Activated CD8-positive, alpha-beta memory T cell treated with anti-CD3 and anti-CD28 coated beads for 1 hour (primary cell): ENCODE data around the gene ZFYVE28.

Experiments used
- DNase-seq, 2 donors: peaks; one replicate each; pipeline ENCODE4 v3.0.0-alpha.2; 2020; ENCODE audit warnings: low read depth in 1 of 2; ENCODE audit errors: extremely low read depth in 1 of 2

The ZFYVE28 gene

DNA sequence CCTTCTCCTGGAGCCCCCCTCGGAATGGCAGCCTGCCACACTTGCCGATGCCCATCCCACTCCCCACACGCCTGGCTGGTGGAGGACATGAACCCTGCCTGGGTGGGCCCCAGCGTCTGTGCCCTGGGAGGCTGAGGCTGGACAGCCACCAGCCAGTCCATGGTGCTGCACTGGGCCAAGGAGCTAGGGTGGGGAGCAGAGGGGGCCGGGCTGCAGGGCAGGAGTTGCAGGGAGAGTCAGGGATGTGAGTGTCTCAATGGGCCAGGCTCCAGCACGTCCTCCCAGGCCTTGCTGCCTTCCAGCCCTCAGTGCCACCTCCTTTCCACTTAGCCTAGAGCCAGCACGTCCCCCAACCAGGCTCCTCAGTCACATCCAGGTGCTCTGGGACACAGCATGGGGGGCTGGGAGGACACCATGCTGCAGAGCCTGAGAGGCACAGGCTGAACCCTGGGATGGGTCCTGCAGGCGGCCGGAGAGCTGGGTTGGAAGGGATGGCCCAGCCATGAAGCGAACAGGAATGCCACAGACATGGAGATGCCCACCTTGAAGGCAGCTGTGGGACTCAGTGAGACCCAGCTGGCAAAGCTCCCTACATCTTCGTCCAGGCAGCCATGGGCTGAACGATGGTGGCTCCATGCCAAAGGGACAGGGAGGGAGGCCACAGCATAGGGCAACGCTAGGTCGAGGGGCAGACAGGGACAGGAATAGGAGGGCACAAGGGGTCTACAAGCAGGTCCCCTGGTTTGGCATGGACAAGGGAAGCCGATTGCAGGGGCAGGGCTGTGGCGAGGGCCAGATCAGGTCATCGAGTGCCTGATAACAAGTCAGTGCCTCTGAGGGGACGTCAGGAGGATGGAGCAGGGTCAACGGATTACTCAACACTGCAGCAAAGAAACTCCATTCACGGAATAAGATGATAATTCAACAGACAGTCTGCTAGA is 126.5 kb downstream of the ZFYVE28 start:
- DNase-seq, result no peak

DNA sequence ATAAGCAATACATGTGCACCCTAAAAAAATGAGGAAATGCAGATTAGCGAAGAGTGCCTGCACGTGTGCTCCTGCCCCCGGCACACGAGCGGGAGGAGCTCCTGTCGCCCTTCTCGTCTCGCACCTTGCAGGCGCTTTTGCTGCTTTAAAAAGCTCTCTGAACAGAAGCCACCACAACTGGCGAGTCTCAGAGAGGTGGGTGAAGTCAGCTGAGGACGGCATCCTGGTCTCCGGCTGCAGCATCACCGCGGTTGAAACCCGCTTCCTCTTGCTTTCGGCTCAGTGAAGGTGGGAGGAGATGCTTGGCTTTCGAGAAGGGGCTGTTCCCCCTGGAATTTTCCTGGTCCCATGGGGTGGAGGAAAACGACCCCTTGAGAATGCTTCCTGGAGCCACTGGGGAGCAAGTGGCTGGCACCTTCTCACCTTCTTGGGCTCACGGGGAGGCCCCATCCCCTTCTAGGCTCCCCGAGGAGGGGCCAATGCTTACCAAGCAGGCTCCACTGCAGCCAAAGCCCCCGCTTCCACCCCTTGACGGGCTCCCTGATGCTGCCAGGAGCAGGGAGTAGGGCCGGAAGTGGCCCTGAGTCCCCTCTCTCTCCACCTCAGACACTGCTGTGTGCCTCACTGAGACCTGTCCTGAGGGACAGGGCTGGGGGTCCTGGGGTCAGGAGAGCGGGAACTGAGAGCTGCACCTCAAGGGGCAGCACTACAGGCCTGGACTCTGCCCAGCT is 127.3 kb downstream of the ZFYVE28 start:
- peak; percentile 46 to 71 for DNase-seq

DNA sequence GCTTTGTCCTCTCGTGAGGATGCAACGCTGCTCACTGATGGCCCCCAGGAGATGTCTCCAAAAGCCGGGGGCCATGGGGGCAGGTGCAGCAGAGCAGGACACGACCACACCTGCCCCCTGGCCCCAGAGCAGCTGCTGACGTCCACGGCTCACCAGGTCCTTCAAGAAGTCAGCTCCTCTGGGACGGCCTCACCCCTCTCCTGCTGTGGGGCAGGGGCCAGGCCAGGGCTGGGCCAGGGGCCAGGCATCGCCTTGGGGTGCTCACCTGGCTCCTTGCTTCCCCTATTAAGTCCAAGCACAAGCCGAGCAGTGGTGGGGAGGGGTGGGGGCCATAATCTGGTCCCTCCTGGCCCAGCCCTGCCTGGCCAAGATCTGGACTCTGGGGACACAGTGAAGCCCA is 128.0 kb downstream of the ZFYVE28 start:
- DNase-seq, result no peak

DNA sequence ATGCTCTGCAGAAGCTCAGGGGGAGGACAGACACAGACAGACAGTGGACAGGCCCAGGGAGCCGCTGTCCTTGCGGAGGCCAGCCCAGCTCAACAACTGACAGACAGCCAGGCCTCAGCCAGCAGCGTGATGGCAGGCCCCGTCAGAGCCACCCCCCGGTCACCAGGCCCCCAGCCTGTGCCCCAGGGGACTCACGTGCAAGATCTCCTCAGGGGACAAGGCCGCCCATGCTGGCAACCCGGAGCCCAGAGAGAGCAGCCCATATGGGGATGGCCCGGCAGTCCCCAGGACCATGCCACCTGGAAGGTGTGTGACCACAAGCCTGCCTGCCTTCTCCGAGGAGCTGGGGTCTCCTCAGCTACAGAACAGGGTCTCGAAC is 128.5 kb downstream of the ZFYVE28 start:
- no peak for DNase-seq

DNA sequence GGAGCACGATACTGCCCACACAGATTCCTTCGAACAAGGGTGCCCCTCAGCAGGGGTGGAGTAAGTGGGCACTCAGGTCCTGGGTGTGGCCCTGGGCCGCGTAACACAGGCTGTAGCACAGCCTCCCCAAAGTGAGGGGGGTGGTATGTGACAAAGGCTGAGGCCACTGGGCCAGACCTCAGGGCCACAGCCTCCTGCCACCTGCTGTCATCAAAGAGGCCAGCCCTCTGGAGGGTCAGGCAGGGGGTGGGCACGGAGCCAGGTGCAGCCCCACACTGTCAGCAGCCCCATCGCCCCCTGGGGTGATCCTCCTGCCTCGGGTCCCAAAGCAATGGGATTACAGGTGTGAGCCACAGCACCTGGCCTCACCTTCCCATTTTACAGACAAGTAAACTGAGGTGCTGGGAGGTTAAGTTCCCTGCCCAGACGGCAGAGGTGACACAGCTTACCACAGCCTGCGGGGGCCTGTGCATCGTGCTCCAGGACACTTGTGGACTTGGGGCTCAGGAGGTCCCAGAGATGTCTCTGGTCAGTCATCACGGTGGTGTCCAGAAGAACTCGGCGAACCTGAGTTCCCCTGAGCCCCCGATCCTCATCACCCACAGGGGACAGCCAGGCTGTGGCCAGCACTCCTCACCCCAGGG is 129.0 kb downstream of the ZFYVE28 start:
- DNase-seq, result no peak

DNA sequence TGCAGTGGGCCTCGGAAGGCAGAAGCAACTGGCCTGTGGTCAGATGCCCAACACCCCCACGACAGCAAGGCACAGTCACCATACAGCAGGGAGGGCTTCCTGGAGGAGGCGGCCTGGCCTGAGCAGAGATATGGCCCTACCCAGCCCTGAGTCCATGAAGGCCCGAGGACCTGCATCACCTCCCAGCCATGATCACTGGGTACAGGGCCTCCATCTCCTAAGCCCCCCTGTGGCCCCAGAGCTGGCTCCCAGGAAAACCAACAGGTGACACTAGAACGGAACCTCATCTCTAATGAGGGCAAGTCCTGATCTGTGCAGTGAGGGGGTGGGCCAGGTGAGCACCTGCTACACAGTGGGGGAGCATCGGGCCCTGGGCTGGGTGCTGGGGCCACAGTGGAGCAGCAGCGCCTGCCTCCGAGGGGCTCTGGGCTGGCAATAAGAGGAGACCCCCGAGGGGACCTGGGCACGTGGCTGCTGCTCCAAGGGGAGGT is 130.3 kb downstream of the ZFYVE28 start:
- DNase-seq, result no peak

DNA sequence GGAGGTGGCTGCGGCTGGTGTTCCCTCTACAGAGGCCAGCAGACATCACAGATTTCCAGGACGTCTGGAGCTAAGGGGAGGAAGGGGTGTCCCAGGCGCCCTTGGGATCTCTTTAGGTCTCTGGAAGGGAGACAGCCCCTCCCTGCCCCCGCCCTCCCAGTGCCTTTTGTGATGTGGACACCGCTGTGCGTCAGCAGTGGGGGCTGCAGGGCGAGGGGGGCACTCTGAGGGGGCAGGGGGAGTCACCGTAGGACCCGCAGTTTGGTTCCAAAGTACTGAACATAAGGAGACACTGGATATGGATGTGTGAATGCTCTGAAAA is 130.9 kb downstream of the ZFYVE28 start:
- no peak for DNase-seq

DNA sequence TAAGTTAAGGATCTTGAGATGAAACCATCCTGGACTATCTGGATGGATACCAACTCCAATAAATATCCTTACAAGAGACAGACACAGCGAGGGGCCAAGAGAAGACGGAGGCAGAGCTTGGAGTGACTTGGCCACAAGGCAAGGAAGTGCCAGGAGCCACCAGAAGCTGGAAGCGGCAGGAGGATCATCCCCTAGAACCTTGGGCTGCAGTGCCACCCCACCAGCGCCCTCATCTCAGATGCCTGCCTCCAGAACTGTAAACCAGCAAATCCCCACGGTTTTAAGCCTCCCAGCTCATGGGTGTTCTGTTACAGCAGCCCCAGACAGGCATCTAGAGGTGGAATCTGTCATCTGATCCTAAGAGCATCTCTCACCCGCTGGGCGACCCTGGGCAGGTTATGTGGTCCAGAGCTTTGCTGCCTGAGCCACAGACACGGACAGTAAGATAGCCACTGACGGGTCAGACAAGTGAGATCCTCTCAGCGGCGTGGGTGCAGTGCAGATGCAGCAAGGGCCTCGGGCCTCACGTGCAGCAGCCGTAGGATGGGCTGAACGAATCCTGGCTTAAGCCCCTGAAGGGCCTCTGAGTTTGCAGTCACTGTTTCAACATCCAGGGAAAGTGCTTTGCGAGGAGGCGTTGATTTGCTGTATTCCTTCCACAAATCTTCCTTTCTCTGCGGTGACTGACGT is 131.4 kb downstream of the ZFYVE28 start:
- DNase-seq, result no peak

DNA sequence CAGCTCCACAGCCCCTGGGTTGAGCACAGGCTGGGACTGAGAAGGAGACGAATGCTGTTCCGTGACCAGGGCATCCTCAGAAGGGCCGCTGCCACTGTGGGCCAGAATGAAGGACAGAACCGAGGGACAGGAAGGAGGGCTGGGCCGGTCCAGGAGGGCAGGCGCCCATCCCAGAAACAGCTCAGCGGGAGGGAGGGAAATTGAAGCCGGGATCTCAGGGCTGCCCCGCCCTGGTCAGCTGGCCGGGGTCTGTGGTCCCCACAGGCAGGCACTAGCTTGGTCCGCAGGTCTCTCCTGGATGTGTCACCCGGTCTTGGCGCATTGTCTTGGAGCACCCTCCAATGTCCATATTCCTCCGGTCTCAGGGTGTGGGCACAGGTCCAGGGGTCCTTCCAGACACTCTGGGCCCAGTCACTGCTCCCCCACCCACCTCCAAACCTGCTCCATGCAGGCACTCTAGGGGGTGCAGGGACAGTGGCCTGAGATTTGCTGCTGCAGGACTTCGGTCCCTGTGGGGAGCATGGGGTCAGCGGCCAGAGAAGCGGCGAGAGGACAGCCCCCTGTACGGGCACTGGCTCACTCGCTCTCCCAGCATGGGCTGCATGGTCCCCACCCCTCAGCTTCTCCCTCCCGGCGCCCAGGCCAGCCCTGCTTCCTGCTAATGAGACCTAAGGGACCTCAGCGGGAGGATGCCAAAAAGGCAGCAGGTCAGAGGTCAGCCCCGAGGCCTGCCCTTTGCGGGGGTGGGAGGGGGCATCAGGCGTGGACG is 132.6 kb downstream of the ZFYVE28 start:
- DNase-seq, result no peak

DNA sequence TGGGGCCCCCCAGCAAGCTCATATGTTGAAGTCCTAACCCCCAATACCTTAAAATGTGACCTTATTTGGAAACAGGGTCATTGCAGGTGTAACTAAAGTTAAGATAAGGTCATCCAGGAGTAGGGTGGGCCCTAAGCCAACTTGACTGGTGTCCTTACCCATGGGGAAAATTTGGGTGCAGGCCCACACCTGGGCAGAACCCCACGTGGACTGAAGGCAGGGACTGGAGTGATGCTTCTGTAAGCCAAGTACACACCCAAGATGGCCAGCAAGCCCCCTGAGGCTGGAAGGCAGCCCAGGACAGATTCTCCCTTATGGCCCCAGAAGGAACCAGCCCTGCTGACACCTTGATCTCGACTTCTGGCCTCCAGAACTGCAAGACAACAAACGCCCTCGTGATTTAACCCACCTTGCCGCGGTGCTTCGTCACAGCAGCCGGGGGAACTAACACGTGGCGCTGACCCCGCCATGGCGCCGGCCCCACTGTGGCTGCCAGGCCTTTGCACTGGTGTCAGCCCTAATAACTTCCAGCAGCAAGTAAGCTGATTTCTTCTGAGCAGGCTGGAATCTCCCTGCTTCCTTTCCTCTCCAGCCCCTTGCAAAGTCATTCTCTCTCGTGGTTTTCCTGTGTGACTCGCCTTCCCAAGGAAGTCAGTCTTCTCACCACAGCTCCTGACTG is 133.4 kb downstream of the ZFYVE28 start:
- DNase-seq, result no peak

DNA sequence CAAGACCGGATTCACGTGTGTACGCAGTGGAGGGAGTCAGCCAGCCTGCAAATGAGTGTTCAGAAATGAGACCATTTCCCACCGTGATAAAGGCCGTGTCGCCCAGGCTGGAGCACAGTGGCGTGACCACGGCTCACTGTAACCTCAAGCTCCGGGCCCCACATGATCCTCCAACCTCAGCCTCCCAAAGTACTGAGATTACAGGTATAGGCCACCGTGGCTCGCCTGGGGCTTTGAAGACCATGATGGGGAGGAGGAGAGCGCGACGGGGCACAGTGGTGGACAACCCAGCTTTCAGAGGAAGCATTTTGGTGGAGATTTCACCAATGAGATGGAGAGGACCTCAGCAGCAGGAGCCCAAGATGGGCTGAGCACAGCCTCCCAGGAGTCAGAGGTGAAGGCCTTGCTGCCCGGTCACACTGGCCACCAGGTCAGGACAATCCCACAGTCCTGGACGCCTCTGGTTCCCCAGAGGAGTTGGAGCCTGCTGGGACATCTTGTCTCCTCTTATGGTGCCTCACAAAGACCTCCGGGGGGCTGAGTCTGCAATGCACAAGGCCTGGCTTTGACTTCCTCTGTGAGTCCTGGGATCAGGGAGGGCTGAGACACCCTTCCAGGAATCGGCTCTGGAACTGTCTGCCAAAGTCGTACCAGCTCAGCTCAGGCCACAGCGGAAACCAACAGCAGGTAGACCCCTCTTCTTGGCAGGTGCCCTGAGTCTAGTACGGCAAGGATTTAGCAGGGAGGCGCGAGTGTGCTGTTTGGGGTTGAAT is 134.1 kb downstream of the ZFYVE28 start:
- no peak for DNase-seq

DNA sequence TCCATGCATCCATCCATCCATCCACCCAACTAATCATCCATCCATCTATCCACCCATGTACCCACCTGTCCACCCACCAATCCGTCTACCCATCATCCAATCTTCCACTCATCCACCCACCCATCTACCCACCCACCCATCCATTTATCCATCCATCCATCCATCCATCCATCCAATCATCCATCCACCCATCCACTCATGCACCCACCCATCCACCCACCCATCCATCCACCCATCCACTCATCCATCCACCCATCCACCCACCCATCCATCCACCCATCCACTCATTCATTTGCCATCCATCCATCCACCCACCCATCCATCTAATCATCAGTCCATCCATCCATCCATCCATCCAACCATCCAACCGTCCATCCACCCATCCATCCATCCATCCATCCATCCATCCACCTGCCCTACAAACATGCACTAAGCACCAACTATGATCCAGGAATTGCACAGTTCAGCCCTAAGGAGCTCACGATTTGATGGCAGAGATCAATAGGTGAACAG is 135.2 kb downstream of the ZFYVE28 start:
- DNase-seq, result no peak

DNA sequence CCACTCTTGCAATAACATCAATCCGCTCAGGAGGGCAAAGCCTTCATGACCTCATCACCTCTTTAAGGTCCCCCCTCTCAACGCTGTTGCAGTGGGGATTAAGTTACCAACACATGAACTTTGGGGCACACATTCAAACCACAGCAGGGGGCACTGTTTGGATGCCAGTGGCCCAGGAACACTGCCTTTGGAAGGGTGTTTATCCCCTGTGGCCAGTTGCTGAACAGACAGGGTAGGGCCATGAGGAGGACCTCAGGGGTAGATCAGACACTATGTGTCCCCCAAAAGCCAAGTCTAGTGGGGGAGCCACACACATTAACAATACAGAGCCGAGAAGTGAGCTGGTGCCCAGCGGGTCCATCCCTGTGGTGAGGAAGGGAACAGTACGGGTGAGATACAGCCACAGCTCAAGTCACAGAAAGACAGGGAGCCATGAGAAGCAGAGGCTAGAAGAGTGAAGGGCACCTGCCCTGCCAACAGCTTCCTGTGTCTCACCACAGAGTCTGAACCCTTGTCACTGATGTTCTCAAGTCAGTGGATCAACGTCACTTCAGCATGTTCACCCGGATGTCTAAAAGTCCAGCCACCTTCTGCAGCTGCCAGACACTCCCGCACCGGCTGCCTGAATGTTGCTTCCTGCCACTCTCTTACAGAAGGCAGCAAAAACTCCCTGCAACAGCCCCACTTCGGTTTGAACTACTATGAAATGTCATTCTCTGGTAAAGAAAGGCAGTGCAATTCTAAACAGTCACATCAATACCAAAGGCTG is 136.7 kb downstream of the ZFYVE28 start:
- DNase-seq, result peak; percentile 45 to 85

DNA sequence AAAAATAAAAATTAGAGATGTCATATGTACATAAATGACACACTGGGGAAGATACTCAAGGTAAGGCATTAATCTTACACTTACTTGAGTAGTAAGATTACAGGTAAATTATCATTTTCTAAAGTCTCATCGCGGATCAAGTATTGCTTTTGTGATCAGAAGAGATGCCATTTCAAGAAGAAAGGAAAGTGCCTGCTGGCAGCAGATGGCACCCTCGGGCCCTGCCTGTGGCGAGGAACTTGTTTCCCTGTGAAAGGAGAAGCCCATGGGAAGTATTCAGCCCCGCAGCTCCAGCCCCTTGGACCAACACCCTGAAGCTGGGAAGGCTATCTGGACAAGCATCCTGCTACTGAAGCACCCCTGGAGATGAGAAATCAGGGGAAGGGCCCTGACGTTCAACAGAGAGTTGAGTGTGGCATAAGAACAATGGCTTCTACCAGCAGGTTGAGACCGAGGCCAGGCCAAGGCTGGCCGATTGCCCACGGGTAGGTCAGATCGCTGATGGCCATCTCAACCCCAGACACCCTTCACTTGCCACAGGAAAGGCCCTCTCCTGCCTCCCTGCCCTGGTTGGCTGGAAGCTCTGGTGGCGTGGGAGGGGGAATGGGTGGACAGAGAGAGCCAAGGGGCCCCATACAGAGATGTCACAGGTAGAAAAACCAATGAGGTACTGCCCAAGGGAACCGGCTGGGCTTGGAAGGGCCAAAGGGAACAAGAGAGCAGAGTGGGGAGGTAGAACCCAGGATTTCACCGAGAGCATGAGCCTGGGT is 137.7 kb downstream of the ZFYVE28 start:
- no peak for DNase-seq

DNA sequence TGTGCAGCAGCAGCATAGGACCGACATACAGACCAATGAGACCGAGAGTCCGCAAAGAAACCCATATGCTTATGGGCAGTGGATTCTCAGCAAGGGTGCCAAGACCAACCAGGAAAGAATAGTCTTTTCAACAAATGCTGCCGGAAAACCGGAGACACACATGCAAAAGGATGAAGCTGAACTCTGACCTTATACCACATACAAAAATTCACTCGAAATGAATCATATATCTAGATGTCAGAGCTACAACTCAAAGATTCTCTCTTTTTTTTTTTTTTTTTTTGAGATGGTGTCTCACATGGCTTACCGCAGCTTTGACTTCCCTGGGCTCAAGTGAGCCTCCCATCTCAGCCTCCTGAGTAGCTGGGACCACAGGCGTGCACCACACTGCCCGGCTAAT is 140.5 kb downstream of the ZFYVE28 start:
- no peak for DNase-seq

DNA sequence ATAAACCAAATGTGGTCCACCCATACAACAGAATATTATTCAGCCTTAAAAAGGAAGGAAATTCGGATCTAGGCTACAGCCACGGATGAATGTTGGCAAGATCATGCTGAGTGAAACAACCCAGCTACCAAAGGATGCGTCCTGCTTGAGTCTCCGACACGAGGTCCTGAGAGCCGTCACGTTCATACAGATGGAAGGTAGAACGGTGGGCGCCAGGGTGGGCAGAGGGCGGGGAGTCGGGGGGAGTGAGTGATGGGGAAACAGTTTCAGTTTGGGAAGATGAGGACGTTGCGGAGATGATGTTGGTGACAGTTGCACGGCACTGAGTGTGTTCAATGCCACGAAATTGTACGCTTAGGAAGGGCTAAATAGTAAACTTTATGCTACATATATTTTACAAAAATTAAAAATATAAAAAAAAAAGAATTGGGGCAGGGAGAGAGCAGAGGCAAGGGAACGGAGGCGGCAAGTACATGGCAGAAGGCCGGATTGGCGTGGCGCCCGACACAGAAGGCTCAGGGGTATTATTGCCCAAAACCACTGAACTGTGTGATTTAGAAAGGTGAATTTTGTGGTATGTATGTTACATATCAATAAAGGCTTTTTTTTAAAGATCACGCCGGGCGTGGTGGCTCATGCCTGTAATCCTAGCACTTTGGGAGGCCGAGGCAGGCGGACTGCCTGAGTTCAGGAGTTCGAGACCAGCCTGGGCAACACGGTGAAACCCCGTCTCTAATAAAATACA is 141.7 kb downstream of the ZFYVE28 start:
- no peak for DNase-seq
